ENCODE data around the gene CLNK.
"Not testable (repeated sequence)": the region's sequence is repeated elsewhere in the genome, so short reads cannot be mapped to it uniquely, and the experiment has no call there.

CLNK gene

GRCh38 chr4:10656988-10657387 lies 27.6 kb downstream of the CLNK start:
- DNase-seq: no peak

- DNase-seq: no peak
Measured at GRCh38 chr4:10656420-10656819, 28.1 kb downstream of the CLNK start.

GRCh38 chr4:10655968-10656367 lies 28.6 kb downstream of the CLNK start:
- DNase-seq: no peak

- no peak for DNase-seq
Measured at GRCh38 chr4:10648479-10648878, 36.1 kb downstream of the CLNK start.

GRCh38 chr4:10647846-10648245 lies 36.7 kb downstream of the CLNK start:
- no peak for DNase-seq

- no peak for DNase-seq
Measured at GRCh38 chr4:10643600-10644425, 40.8 kb downstream of the CLNK start.

GRCh38 chr4:10640561-10641201 lies 43.9 kb downstream of the CLNK start:
- DNase-seq: no peak

GRCh38 chr4:10639664-10640063 lies 44.9 kb downstream of the CLNK start:
- no peak for DNase-seq

- DNase-seq: no peak
Measured at GRCh38 chr4:10639100-10639499, 45.5 kb downstream of the CLNK start.

GRCh38 chr4:10635091-10635490 lies 49.5 kb downstream of the CLNK start:
- no peak for DNase-seq

GRCh38 chr4:10629394-10629793 lies 55.2 kb downstream of the CLNK start:
- DNase-seq: no peak

GRCh38 chr4:10625131-10625530 lies 59.4 kb downstream of the CLNK start:
- no peak for DNase-seq

GRCh38 chr4:10623862-10624261 lies 60.7 kb downstream of the CLNK start:
- DNase-seq: no peak

- DNase-seq: no peak
Measured at GRCh38 chr4:10623241-10623640, 61.3 kb downstream of the CLNK start.

GRCh38 chr4:10622728-10623127 lies 61.8 kb downstream of the CLNK start:
- DNase-seq: no peak

GRCh38 chr4:10620935-10621488 lies 63.6 kb downstream of the CLNK start:
- no peak for DNase-seq

GRCh38 chr4:10619855-10620254 lies 64.7 kb downstream of the CLNK start:
- DNase-seq: no peak

GRCh38 chr4:10619220-10619619 lies 65.3 kb downstream of the CLNK start:
- no peak for DNase-seq

GRCh38 chr4:10614926-10615325 lies 69.6 kb downstream of the CLNK start:
- DNase-seq: not testable (repeated sequence)

- no peak for DNase-seq
Measured at GRCh38 chr4:10613926-10614478, 70.6 kb downstream of the CLNK start.

GRCh38 chr4:10612476-10612875 lies 72.1 kb downstream of the CLNK start:
- no peak for DNase-seq

GRCh38 chr4:10611673-10612072 lies 72.9 kb downstream of the CLNK start:
- no peak for DNase-seq

GRCh38 chr4:10608501-10609219 lies 75.9 kb downstream of the CLNK start:
- no peak for DNase-seq

Data from stimulated activated CD4-positive, alpha-beta T cell treated with anti-CD3 and anti-CD28 coated beads, Interleukin-4, amount 100 ng/mL, for 1 hour (primary cell).